ENCODE results near the gene NEK6. TPM values are rescaled to one million over a fixed set of nuclear protein-coding genes. Genes with fewer than 3 reads are reported as not detected.
A peak's percentile ranks its signal among the peaks of the same experiment; 100 is the strongest.

NEK6 gene
- total RNA-seq, 1 experiment from 2014 or later = 66.6 TPM

DNA sequence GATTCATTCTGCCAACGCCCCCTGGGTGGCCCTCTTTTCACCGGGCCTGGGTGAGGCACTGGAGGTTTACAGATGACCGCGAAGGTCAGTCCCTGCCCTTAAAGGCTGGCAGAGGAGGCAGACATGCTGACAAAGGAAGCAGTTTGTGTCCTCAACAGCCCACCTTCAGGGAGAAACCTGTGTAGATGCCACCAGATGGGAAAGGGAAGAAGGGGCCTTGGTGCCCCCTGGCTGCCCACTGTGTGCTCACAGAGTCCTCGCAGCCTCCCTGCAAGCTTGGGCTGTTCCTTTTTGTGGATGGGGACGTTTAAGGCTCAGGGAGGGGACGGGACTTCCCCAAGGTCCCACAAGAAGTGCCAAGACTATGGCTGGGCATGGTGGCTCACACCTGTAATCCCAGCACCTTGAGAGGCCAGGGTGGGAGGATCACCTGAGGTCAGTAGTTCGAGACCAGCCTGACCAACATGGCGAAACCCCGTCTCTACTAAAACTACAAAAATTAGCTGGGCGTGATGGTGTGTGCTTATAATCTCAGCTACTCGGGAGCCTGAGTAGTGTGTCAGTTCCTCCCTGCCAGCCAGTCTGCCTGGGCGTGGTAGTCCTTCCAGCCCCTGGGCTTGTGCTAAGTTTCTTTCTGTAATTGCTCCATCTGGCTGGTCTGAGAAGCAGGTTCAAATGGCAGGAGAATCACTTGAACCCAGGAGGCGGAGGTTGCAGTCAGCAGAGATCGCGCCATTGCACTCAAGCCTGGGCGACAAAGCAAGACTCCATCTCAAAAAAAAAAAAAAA is 36.2 kb downstream of the NEK6 start:
- H3K4me1 Mint-ChIP-seq (ENCODE audit: low read depth, unreplicated experiment) = no peaks in the 10 kb centered on the region
- TF ChIP-seq, protein P1, sequence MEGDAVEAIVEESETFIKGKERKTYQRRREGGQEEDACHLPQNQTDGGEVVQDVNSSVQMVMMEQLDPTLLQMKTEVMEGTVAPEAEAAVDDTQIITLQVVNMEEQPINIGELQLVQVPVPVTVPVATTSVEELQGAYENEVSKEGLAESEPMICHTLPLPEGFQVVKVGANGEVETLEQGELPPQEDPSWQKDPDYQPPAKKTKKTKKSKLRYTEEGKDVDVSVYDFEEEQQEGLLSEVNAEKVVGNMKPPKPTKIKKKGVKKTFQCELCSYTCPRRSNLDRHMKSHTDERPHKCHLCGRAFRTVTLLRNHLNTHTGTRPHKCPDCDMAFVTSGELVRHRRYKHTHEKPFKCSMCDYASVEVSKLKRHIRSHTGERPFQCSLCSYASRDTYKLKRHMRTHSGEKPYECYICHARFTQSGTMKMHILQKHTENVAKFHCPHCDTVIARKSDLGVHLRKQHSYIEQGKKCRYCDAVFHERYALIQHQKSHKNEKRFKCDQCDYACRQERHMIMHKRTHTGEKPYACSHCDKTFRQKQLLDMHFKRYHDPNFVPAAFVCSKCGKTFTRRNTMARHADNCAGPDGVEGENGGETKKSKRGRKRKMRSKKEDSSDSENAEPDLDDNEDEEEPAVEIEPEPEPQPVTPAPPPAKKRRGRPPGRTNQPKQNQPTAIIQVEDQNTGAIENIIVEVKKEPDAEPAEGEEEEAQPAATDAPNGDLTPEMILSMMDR (IDR thresholded peaks at IDR 0.05; ENCODE audit: insufficient read depth in 1 of 2, low read depth in 1 of 2, low read length in 1 of 2, severe bottlenecking in 1 of 2, unreplicated experiment in 1 of 2) = no peak
- Histone ChIP-seq H3K4me1 (peaks cover 15% of the 10 kb centered on the region), H3K36me3 (ENCODE audit: control insufficient read depth, insufficient read depth, low read length) (peaks cover 2% of the 10 kb centered on the region), H3K4me3 (ENCODE audit: low read depth, low read length) (no peak overlapping the region), H3K27me3 (replicated peaks; ENCODE audit: control insufficient read depth, insufficient read depth, low read length) (no peaks in the 10 kb centered on the region), H3K9me3 (no peaks in the 10 kb centered on the region)
- CTCF ChIA-PET = no interaction called here
- peak overlapping the region; percentile 4 for H3K27ac Mint-ChIP-seq (ENCODE audit: unreplicated experiment)
- intact Hi-C loops (cut with micrococcal nuclease; ENCODE audit: unreplicated experiment) = no loop called here
- H3K4me3 Mint-ChIP-seq (ENCODE audit: unreplicated experiment) = no peak overlapping the region
- BruUV-seq (replicated peaks) = no TSS peak
- no peak for DNase-seq
- H3K9me3 Mint-ChIP-seq (ENCODE audit: unreplicated experiment) = no peaks in the 10 kb centered on the region
- no peaks in the 10 kb centered on the region for H3K27me3 Mint-ChIP-seq (ENCODE audit: insufficient read depth, unreplicated experiment)
- POLR2A ChIA-PET = no interaction called here
- H3K36me3 Mint-ChIP-seq (ENCODE audit: insufficient read depth, unreplicated experiment) = peaks cover 24% of the 10 kb centered on the region

DNA sequence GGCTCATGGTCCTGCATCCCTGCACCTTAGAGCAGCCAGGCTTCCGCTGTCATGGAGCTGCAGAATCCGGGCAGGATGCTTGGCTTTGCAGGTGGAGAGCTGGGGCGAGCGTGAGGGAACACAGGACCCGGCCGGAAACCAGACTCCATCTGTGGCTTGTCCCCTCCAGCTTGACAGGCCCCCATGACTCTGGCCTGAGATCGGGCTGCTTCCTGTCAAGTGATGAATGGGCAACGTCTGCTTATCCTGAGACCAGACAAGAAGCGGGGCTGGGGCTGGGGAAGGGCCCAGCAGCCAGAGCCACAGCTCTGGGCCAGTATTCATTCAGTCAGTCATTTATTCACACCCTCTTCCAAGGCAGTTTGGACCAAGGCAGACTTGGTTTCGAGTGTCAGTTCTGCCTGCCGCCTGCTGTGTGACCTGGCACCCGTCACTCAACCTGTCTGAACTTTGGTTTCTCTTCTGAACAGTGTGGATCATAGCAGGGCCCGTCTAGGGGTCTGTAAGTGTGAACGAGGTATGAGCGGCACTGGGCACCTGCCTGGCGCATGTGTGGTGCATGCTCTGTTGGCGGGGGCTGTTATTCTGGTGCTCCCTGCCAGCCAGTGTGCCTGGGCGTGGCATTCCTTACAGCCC is 37.5 kb downstream of the NEK6 start:
- H3K4me1 Mint-ChIP-seq (ENCODE audit: low read depth, unreplicated experiment) = peaks cover 7% of the 10 kb centered on the region
- Histone ChIP-seq H3K4me1 (peaks cover 29% of the 10 kb centered on the region), H3K36me3 (ENCODE audit: control insufficient read depth, insufficient read depth, low read length) (peaks cover 2% of the 10 kb centered on the region), H3K27me3 (replicated peaks; ENCODE audit: control insufficient read depth, insufficient read depth, low read length) (no peaks in the 10 kb centered on the region), H3K4me3 (ENCODE audit: low read depth, low read length) (no peak overlapping the region), H3K9me3 (no peaks in the 10 kb centered on the region)
- no peak overlapping the region for H3K4me3 Mint-ChIP-seq (ENCODE audit: unreplicated experiment)
- peaks cover 21% of the 10 kb centered on the region for H3K36me3 Mint-ChIP-seq (ENCODE audit: insufficient read depth, unreplicated experiment)
- ChIA-PET CTCF (no interaction called here), POLR2A (no interaction called here)
- no peak for DNase-seq
- H3K27ac Mint-ChIP-seq (ENCODE audit: unreplicated experiment) = no peak overlapping the region
- TF ChIP-seq, protein P1 (IDR thresholded peaks at IDR 0.05; ENCODE audit: insufficient read depth in 1 of 2, low read depth in 1 of 2, low read length in 1 of 2, severe bottlenecking in 1 of 2, unreplicated experiment in 1 of 2) = no peak
- intact Hi-C loops (cut with micrococcal nuclease; ENCODE audit: unreplicated experiment) = no loop called here
- no peaks in the 10 kb centered on the region for H3K9me3 Mint-ChIP-seq (ENCODE audit: unreplicated experiment)
- no peaks in the 10 kb centered on the region for H3K27me3 Mint-ChIP-seq (ENCODE audit: insufficient read depth, unreplicated experiment)
- no TSS peak for BruUV-seq (replicated peaks)

DNA sequence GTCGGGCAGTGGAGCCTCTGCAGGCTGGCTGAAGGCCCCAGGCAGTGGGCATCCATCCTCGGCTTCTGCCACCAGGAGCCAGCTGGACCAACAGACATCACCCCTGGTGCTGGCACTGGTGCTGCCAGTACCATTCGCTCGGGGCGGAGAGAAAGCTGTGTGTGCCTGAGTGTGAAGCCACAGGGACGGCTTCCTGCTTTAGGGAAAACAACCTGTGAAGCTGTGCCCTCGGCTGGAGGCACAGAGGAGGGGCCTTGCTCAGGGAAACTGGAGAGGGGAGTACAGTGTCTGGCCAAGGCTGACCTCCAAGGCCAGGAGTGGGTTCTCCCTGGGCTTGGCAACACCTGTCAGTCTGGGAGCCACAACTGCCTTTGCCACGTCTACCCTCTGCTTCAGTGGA is 38.3 kb downstream of the NEK6 start:
- H3K4me1 ChIP-seq = peaks cover 33% of the 10 kb centered on the region
- H3K4me3 Mint-ChIP-seq (ENCODE audit: unreplicated experiment) = no peak overlapping the region

More for the DNA sequence above, 38.3 kb downstream of the NEK6 start:
- peaks cover 7% of the 10 kb centered on the region for H3K4me1 Mint-ChIP-seq (ENCODE audit: low read depth, unreplicated experiment)
- no TSS peak for BruUV-seq (replicated peaks)
- H3K36me3 ChIP-seq (ENCODE audit: control insufficient read depth, insufficient read depth, low read length) = peaks cover 2% of the 10 kb centered on the region
- no peaks in the 10 kb centered on the region for H3K27me3 Mint-ChIP-seq (ENCODE audit: insufficient read depth, unreplicated experiment)
- TF ChIP-seq, protein P1 (IDR thresholded peaks at IDR 0.05; ENCODE audit: insufficient read depth in 1 of 2, low read depth in 1 of 2, low read length in 1 of 2, severe bottlenecking in 1 of 2, unreplicated experiment in 1 of 2) = no peak
- H3K4me3 ChIP-seq (ENCODE audit: low read depth, low read length) = no peak overlapping the region
- POLR2A ChIA-PET = no interaction called here
- intact Hi-C loops (cut with micrococcal nuclease; ENCODE audit: unreplicated experiment) = no loop called here
- H3K9me3 Mint-ChIP-seq (ENCODE audit: unreplicated experiment) = no peaks in the 10 kb centered on the region
- peaks cover 21% of the 10 kb centered on the region for H3K36me3 Mint-ChIP-seq (ENCODE audit: insufficient read depth, unreplicated experiment)
- H3K9me3 ChIP-seq = no peaks in the 10 kb centered on the region
- CTCF ChIA-PET = no interaction called here
- DNase-seq = no peak
- H3K27me3 ChIP-seq (replicated peaks; ENCODE audit: control insufficient read depth, insufficient read depth, low read length) = no peaks in the 10 kb centered on the region
- H3K27ac Mint-ChIP-seq (ENCODE audit: unreplicated experiment) = no peak overlapping the region

Measured in Caco-2 (cell line).